Measurements from ENCODE around the gene ERBB2.
"Not testable (repeated sequence)": the region's sequence is repeated elsewhere in the genome, so short reads cannot be mapped to it uniquely, and the experiment has no call there.

ERBB2 gene

DNA sequence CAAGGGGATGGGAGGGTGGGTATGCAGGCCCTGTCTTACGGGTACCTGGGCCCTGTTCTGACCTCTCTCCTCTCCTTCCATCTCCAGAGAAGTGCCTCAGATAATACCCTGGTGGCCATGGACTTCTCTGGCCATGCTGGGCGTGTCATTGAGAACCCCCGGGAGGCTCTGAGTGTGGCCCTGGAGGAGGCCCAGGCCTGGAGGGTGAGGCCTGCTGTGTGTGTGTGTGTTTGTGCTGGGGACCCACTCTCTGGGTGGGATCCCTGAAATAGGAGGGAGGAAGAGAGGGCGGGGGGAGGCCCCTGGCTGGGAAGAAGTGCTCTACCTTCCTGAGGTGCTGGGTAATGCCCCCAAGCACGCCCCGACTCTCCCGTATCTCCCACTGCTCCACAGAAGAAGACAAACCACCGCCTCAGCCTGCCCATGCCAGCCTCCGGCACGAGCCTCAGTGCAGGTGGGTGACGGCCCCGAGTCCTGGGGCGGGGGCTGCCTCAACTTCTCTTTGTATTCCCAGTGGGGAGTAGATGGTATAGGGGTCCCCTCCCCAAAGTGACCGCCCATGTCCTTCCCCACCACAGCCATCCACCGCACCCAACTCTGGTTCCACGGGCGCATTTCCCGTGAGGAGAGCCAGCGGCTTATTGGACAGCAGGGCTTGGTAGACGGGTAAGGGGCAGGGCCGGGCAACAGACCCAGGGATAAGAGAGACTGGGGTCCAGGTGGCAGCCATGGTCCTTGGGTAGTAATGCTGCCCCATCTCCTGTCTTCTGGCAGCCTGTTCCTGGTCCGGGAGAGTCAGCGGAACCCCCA, 45.7 kb downstream of the ERBB2 start:
- Histone ChIP-seq H2BK120ac (ENCODE audit: low read depth, low read length) (no peak overlapping the region), H2AK5ac (ENCODE audit: low read length) (no peak overlapping the region), H3K4me3 (ENCODE audit: low read length) (no peak overlapping the region), H3K9ac (ENCODE audit: low read length) (no peak overlapping the region), H3K79me1 (ENCODE audit: low read length) (no peaks in the 10 kb centered on the region), H2BK15ac (replicated peaks; ENCODE audit: low read depth) (no peak overlapping the region), H3K23ac (ENCODE audit: low read length) (no peak overlapping the region), H3K4ac (ENCODE audit: low read depth, low read length) (no peak overlapping the region), H3K4me2 (ENCODE audit: low read length) (no peak overlapping the region), H3K36me3 (ENCODE audit: control insufficient read depth, insufficient read depth, low read length) (peaks cover 2% of the 10 kb centered on the region), H3K79me2 (ENCODE audit: control insufficient read depth, insufficient read depth, low read length) (peaks cover 4% of the 10 kb centered on the region), H3K18ac (ENCODE audit: low read length) (no peak overlapping the region), H3K56ac (ENCODE audit: low read length) (no peak overlapping the region), H3K27me3 (ENCODE audit: insufficient read depth, low read length, poor library complexity) (no peaks in the 10 kb centered on the region), H4K8ac (ENCODE audit: low read depth, low read length) (no peak overlapping the region), H2BK5ac (ENCODE audit: low read length) (no peak overlapping the region), H4K5ac (ENCODE audit: low read length) (no peak overlapping the region), H3K27ac (ENCODE audit: low read depth, low read length) (no peak overlapping the region), H3K4me1 (ENCODE audit: control insufficient read depth, low read depth, low read length) (no peaks in the 10 kb centered on the region)
- WGBS (ENCODE audit: extremely low coverage, insufficient coverage, low lambda C conversion rate) = no CpG with 5 or more reads among the region's 23 CpGs
- no peak for DNase-seq

DNA sequence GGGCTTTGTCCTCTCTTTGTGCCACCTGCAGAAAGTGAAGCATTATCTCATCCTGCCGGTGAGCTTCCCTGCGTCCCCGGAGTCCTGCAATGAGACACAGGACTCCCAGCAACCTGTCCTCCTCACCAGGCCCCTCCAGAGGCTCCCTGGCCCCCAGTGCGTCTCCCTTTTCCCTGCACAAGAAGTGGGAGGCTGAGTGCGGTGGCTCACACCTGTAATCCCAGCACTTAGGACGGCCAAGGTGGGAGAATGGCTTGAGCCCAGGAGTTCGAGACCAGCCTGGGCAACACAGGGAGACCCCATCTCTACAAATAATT, 46.2 kb downstream of the ERBB2 start:
- no CpG with 5 or more reads among the region's 7 CpGs for WGBS (ENCODE audit: extremely low coverage, insufficient coverage, low lambda C conversion rate)
- no peak overlapping the region for H2BK15ac ChIP-seq (replicated peaks; ENCODE audit: low read depth)
- H3K4me2 ChIP-seq (ENCODE audit: low read length) = no peak overlapping the region
- H3K79me1 ChIP-seq (ENCODE audit: low read length) = no peaks in the 10 kb centered on the region
- H3K27me3 ChIP-seq (ENCODE audit: insufficient read depth, low read length, poor library complexity) = no peaks in the 10 kb centered on the region
- no peak overlapping the region for H4K5ac ChIP-seq (ENCODE audit: low read length)
- H2BK5ac ChIP-seq (ENCODE audit: low read length) = no peak overlapping the region
- no peak overlapping the region for H3K27ac ChIP-seq (ENCODE audit: low read depth, low read length)
- H2AK5ac ChIP-seq (ENCODE audit: low read length) = no peak overlapping the region
- H3K9ac ChIP-seq (ENCODE audit: low read length) = no peak overlapping the region
- peaks cover 2% of the 10 kb centered on the region for H3K79me2 ChIP-seq (ENCODE audit: control insufficient read depth, insufficient read depth, low read length)
- H3K23ac ChIP-seq (ENCODE audit: low read length) = no peak overlapping the region
- H4K8ac ChIP-seq (ENCODE audit: low read depth, low read length) = no peak overlapping the region
- H3K56ac ChIP-seq (ENCODE audit: low read length) = no peak overlapping the region
- DNase-seq = no peak
- no peak overlapping the region for H3K4ac ChIP-seq (ENCODE audit: low read depth, low read length)
- no peak overlapping the region for H2BK120ac ChIP-seq (ENCODE audit: low read depth, low read length)
- H3K18ac ChIP-seq (ENCODE audit: low read length) = no peak overlapping the region
- H3K36me3 ChIP-seq (ENCODE audit: control insufficient read depth, insufficient read depth, low read length) = peaks cover 2% of the 10 kb centered on the region
- H3K4me1 ChIP-seq (ENCODE audit: control insufficient read depth, low read depth, low read length) = no peaks in the 10 kb centered on the region
- H3K4me3 ChIP-seq (ENCODE audit: low read length) = no peak overlapping the region

DNA sequence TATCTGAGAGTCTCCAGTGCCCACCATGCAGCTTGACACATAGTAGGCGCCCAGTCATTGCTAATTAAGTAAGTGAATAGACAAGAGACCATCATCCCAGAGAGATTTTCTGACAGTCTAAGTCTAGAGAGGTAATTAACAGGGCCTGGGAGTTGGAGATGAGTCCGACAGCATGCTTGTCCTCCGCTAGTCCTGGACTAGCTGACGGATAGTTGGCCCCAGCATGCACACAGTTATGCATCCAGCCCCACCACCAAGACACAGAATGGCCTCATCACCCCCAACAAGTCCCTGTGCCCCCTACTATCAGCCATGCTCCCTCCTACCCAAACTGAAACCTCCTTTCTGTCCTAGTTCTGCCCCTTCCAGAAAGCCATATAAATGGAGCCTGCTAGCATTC, 47.9 kb downstream of the ERBB2 start:
- WGBS (ENCODE audit: extremely low coverage, insufficient coverage, low lambda C conversion rate) = no CpG with 5 or more reads among the region's 4 CpGs
- H3K27me3 ChIP-seq (ENCODE audit: insufficient read depth, low read length, poor library complexity) = no peaks in the 10 kb centered on the region

DNA sequence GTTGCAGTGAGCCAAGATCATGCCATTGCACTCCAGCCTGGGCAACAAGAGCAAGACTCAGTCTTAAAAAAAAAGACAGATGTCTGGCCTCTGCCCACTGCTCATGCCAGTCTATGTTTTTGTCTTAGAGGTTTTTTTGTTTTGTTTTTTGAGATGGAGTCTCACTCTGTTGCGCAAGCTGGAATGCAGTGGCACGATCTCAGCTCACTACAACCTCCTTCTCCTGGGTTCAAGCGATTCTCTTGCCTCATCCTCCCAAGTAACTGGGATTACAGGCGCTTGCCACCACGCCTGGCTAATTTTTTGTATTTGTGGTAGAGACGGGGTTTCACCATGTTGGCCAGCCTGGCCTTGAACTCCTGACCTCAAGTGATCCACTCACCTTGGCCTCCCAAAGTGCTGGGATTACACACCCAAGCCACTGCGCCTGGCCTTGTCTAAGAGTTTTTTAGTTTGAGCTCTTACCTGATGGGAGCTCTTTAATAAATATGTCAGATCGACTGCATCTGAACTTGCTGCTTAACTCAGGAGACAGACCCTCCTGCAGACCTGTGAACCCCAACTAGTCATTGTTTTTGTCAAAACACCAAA, 48.7 kb downstream of the ERBB2 start:
- not testable (repeated sequence) for H3K79me2 ChIP-seq (ENCODE audit: control insufficient read depth, insufficient read depth, low read length); H3K4me3 ChIP-seq (ENCODE audit: low read length); H3K18ac ChIP-seq (ENCODE audit: low read length); H3K4me2 ChIP-seq (ENCODE audit: low read length); H3K36me3 ChIP-seq (ENCODE audit: control insufficient read depth, insufficient read depth, low read length); DNase-seq; H2AK5ac ChIP-seq (ENCODE audit: low read length); H2BK15ac ChIP-seq (replicated peaks; ENCODE audit: low read depth); H4K5ac ChIP-seq (ENCODE audit: low read length); H2BK5ac ChIP-seq (ENCODE audit: low read length); H3K4me1 ChIP-seq (ENCODE audit: control insufficient read depth, low read depth, low read length); H3K27me3 ChIP-seq (ENCODE audit: insufficient read depth, low read length, poor library complexity); H3K27ac ChIP-seq (ENCODE audit: low read depth, low read length); H3K23ac ChIP-seq (ENCODE audit: low read length); H3K9ac ChIP-seq (ENCODE audit: low read length); H2BK120ac ChIP-seq (ENCODE audit: low read depth, low read length); H3K4ac ChIP-seq (ENCODE audit: low read depth, low read length); H3K79me1 ChIP-seq (ENCODE audit: low read length); H4K8ac ChIP-seq (ENCODE audit: low read depth, low read length); H3K56ac ChIP-seq (ENCODE audit: low read length)
- WGBS (ENCODE audit: extremely low coverage, insufficient coverage, low lambda C conversion rate) = no CpG with 5 or more reads among the region's 8 CpGs

More for the DNA sequence above, 47.9 kb downstream of the ERBB2 start:
- Histone ChIP-seq H2BK5ac (ENCODE audit: low read length) (no peak overlapping the region), H2BK15ac (replicated peaks; ENCODE audit: low read depth) (no peak overlapping the region), H2AK5ac (ENCODE audit: low read length) (no peak overlapping the region), H3K4me2 (ENCODE audit: low read length) (no peak overlapping the region), H3K9ac (ENCODE audit: low read length) (no peak overlapping the region), H4K5ac (ENCODE audit: low read length) (no peak overlapping the region), H3K36me3 (ENCODE audit: control insufficient read depth, insufficient read depth, low read length) (peaks cover 2% of the 10 kb centered on the region), H3K79me2 (ENCODE audit: control insufficient read depth, insufficient read depth, low read length) (no peaks in the 10 kb centered on the region), H3K4me1 (ENCODE audit: control insufficient read depth, low read depth, low read length) (no peaks in the 10 kb centered on the region), H2BK120ac (ENCODE audit: low read depth, low read length) (no peak overlapping the region), H3K79me1 (ENCODE audit: low read length) (no peaks in the 10 kb centered on the region), H3K4ac (ENCODE audit: low read depth, low read length) (no peak overlapping the region), H3K18ac (ENCODE audit: low read length) (no peak overlapping the region), H4K8ac (ENCODE audit: low read depth, low read length) (no peak overlapping the region), H3K56ac (ENCODE audit: low read length) (no peak overlapping the region), H3K4me3 (ENCODE audit: low read length) (no peak overlapping the region), H3K23ac (ENCODE audit: low read length) (no peak overlapping the region), H3K27ac (ENCODE audit: low read depth, low read length) (no peak overlapping the region)
- DNase-seq = no peak

DNA sequence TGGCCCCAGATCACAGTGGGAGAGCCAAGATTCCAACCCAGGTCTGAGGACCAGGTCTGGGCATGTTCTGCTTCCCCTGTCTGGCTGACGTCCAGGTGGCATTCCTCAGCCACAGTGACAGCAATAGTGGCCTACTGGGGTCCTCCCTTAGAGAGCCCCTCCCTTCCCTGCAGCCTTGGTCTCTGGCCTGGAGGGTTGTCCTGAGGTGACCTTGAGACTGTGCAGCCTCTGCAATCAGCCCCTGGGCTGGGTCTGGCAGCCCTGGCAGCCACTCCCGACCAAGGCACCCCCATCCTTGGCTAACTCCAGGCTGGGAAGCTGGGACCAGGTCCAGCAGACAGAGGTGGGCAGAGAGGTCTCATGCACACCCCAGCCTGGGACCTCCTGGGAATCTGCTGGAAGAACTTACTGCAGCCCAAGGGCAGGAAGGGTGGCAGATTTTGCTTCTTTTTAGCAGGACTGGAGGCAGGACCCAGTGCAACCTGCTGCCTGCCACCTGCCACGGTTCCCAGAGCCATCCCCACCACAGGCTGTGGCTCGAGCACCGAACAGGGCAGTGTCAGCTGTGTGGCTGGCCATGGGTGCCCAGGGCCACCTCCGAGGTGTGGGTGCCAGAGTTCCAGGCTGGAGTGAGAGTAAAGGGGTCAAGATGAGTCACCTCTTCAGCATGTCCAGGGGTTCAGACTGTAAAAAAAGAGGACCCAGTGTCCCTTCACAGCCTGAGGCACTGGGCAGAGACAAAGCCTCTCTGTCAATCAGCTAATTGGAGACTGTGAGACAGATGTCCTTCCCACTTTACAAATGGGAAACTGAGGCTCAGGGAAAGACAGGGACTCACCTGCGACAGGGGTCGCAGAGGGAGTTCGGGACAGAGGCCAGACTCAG, 50.5 kb downstream of the ERBB2 start:
- H3K79me1 ChIP-seq (ENCODE audit: low read length) = no peaks in the 10 kb centered on the region
- DNase-seq = no peak
- H3K27ac ChIP-seq (ENCODE audit: low read depth, low read length) = no peak overlapping the region
- H3K56ac ChIP-seq (ENCODE audit: low read length) = no peak overlapping the region
- no peaks in the 10 kb centered on the region for H3K36me3 ChIP-seq (ENCODE audit: control insufficient read depth, insufficient read depth, low read length)
- H3K79me2 ChIP-seq (ENCODE audit: control insufficient read depth, insufficient read depth, low read length) = no peaks in the 10 kb centered on the region
- peaks cover under 1% of the 10 kb centered on the region for H3K4me1 ChIP-seq (ENCODE audit: control insufficient read depth, low read depth, low read length)
- H3K18ac ChIP-seq (ENCODE audit: low read length) = no peak overlapping the region
- no peak overlapping the region for H3K4me3 ChIP-seq (ENCODE audit: low read length)
- H3K27me3 ChIP-seq (ENCODE audit: insufficient read depth, low read length, poor library complexity) = no peaks in the 10 kb centered on the region
- H2AK5ac ChIP-seq (ENCODE audit: low read length) = no peak overlapping the region
- H2BK5ac ChIP-seq (ENCODE audit: low read length) = no peak overlapping the region
- no peak overlapping the region for H3K4me2 ChIP-seq (ENCODE audit: low read length)
- no peak overlapping the region for H2BK15ac ChIP-seq (replicated peaks; ENCODE audit: low read depth)
- H2BK120ac ChIP-seq (ENCODE audit: low read depth, low read length) = no peak overlapping the region
- no peak overlapping the region for H4K8ac ChIP-seq (ENCODE audit: low read depth, low read length)
- H3K4ac ChIP-seq (ENCODE audit: low read depth, low read length) = no peak overlapping the region
- no peak overlapping the region for H3K23ac ChIP-seq (ENCODE audit: low read length)
- WGBS (ENCODE audit: extremely low coverage, insufficient coverage, low lambda C conversion rate) = no CpG with 5 or more reads among the region's 9 CpGs
- no peak overlapping the region for H4K5ac ChIP-seq (ENCODE audit: low read length)
- no peak overlapping the region for H3K9ac ChIP-seq (ENCODE audit: low read length)
